ENCODE results near the gene CLIC3.

DNA sequence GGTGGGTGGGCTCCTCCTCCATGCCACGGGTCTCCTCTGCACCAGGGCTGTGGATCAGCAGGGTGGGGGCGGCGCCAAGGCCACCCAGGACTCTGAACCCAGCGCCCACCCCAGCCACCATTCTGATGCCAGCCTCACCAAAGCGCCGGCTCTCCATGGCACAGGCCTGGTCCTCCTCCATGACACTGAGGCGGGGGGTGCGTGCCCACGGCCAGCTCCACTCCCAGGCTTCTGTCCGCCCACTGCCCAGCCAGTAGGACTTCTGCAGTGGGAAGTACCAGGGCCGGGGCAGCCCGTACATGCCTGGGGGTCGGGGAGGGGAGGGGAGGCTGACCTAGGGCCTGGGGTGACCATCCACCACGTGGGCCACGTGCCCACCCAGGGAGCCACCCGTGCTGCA lies 20.1 kb upstream of the CLIC3 start:
- TF ChIP-seq CTCF (conservative IDR thresholded peaks at IDR 0.05) = no peak
- no peak for TF ChIP-seq EZH2 (IDR thresholded peaks at IDR 0.05; ENCODE audit: low read depth)
